ENCODE measurements around the gene TMEM179. TPM values are rescaled to one million over a fixed set of nuclear protein-coding genes. Genes with fewer than 3 reads are reported as not detected.

The TMEM179 gene
- total RNA-seq, 1 donor from 2014 or later: 20.2 TPM

DNA sequence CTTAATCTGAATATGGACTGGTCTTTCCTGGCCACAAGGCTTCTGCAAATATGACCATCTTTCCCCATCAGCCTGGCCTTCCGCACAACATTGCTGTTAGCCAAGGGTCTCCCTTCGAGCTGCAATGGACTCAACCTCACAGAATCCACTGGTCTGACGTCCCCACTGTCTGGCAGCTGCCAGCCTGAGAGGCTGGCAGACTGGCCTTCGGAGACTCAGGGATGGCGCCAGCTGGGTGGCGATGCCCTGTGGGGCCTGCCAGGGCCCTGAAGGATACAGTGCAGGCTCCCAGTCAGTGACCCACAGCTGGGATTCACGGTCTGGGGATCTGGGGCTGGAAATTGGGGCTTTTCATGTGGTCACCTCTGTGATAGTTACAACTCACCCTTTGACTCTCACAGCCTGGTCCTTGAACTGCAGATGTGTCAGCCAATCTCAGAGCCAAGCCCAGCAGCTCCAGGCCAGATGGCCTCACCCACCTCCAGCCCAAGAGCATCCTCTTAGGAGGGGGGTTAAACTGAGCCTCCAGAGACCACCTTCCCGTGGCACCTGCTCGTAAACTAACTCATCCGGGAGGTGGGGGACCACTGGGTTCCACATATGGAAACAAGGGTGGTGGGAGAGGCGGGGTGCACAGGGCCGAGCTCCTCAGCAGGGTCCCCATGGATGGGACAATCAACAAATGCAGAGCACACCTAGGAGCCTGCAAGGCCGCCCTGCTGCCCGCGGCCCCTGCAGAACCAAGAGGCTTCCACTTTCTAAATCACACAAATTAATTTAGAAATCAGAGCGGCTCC is 46.1 kb downstream of the TMEM179 start:
- Mint-ChIP-seq H3K27ac (ENCODE audit: unreplicated experiment) (no peak overlapping the region), H3K27me3 (ENCODE audit: low read depth) (no peaks in the 10 kb centered on the region), H3K4me3 (no peak overlapping the region), H3K4me1 (no peaks in the 10 kb centered on the region), H3K36me3 (ENCODE audit: low read depth) (no peaks in the 10 kb centered on the region), H3K9me3 (no peaks in the 10 kb centered on the region)
- TF ChIP-seq, protein P1, sequence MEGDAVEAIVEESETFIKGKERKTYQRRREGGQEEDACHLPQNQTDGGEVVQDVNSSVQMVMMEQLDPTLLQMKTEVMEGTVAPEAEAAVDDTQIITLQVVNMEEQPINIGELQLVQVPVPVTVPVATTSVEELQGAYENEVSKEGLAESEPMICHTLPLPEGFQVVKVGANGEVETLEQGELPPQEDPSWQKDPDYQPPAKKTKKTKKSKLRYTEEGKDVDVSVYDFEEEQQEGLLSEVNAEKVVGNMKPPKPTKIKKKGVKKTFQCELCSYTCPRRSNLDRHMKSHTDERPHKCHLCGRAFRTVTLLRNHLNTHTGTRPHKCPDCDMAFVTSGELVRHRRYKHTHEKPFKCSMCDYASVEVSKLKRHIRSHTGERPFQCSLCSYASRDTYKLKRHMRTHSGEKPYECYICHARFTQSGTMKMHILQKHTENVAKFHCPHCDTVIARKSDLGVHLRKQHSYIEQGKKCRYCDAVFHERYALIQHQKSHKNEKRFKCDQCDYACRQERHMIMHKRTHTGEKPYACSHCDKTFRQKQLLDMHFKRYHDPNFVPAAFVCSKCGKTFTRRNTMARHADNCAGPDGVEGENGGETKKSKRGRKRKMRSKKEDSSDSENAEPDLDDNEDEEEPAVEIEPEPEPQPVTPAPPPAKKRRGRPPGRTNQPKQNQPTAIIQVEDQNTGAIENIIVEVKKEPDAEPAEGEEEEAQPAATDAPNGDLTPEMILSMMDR (conservative IDR thresholded peaks at IDR 0.05): no peak
- no peak for DNase-seq (ENCODE audit: low read depth, low spot score)

DNA sequence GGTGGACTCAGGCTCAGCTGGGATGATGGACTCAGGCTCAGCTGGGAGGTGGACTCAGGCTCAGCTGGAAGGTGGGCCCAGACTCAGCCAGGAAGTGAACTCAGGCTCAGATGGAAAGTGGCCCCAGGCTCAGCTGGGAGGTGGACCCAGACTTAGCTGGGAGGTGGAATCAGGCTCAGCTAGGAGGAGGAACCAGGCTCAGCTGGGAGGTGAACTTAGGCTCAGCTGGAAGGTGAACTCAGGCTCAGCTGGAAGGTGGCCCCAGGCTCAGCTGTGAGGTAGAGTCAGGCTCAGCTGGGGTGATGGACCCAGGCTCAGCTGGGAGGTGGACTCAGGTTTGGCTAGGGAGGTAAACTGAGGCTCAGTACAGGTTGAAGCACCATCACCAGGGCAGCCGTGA is 46.8 kb downstream of the TMEM179 start:
- Mint-ChIP-seq H3K27ac (ENCODE audit: unreplicated experiment) (no peak overlapping the region), H3K4me1 (no peaks in the 10 kb centered on the region), H3K9me3 (no peaks in the 10 kb centered on the region), H3K36me3 (ENCODE audit: low read depth) (no peaks in the 10 kb centered on the region), H3K4me3 (no peak overlapping the region), H3K27me3 (ENCODE audit: low read depth) (no peaks in the 10 kb centered on the region)
- DNase-seq (ENCODE audit: low read depth, low spot score): no peak
- TF ChIP-seq, protein P1 (conservative IDR thresholded peaks at IDR 0.05): no peak

DNA sequence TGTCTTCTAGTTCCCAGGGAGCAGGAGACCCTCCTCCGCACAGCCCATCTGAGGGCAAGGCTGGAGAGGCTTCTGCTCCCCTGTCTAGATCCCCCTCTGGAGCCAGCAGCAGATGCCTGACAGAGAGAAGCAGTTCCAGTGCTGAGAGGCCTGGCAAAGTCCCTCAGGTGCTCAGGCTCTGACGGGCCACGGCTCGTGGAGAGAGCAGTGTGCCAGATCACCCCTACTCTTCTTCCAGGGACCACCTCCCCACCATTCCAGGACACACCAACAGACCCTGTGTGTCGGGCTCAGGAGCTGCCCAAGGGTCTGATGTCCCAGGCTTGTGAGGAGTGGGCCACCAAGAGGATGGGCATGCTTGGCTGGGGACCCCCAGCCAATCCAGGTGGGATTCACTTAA is 47.5 kb downstream of the TMEM179 start:
- no peak for DNase-seq (ENCODE audit: low read depth, low spot score)
- Mint-ChIP-seq H3K27me3 (ENCODE audit: low read depth) (no peaks in the 10 kb centered on the region), H3K4me3 (no peak overlapping the region), H3K36me3 (ENCODE audit: low read depth) (no peaks in the 10 kb centered on the region), H3K4me1 (no peaks in the 10 kb centered on the region), H3K9me3 (no peaks in the 10 kb centered on the region), H3K27ac (ENCODE audit: unreplicated experiment) (no peak overlapping the region)
- TF ChIP-seq, protein P1 (conservative IDR thresholded peaks at IDR 0.05): no peak

DNA sequence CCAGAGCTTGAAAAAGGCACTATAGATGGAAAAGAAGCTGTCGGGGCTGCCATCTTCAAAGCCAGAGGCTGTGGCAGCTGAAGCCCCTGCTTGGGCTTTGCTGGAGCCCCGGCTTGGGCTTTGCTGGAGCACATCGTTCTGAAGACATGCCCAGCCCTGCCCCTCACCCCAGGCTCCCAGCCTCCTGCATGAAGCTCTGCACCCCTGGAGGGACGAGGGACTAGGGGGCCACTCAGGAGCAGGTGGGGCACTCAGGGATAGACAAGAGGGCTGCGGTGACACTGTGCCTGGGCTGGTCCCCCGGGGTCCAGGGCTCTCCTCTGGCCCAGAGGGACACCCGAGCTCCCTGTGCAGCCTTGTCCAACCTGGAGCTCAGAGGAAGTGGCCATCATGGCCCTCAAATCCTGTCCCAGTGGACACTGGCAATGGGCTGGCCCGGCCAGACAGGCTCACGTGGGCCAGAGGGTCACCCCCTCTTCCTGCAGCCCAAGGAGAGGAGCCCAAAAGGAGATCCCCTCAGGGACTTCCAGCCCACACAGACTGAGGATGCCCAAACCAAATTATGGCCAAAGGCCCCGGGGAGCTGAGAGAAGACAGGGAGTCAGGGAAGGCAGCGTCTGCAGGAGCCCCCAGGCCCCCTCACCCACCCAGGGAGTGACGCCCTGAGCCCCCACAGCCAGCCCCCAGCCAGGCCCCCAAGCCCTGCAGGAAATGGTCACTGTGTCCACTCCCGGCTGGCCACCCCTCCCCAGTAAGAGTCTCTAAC is 48.1 kb downstream of the TMEM179 start:
- no peaks in the 10 kb centered on the region for H3K9me3 Mint-ChIP-seq
- H3K4me1 Mint-ChIP-seq: no peaks in the 10 kb centered on the region
- no peaks in the 10 kb centered on the region for H3K27me3 Mint-ChIP-seq (ENCODE audit: low read depth)
- no peak overlapping the region for H3K27ac Mint-ChIP-seq (ENCODE audit: unreplicated experiment)
- no peak for DNase-seq (ENCODE audit: low read depth, low spot score)
- no peaks in the 10 kb centered on the region for H3K36me3 Mint-ChIP-seq (ENCODE audit: low read depth)
- no peak overlapping the region for H3K4me3 Mint-ChIP-seq
- TF ChIP-seq, protein P1 (conservative IDR thresholded peaks at IDR 0.05): no peak

DNA sequence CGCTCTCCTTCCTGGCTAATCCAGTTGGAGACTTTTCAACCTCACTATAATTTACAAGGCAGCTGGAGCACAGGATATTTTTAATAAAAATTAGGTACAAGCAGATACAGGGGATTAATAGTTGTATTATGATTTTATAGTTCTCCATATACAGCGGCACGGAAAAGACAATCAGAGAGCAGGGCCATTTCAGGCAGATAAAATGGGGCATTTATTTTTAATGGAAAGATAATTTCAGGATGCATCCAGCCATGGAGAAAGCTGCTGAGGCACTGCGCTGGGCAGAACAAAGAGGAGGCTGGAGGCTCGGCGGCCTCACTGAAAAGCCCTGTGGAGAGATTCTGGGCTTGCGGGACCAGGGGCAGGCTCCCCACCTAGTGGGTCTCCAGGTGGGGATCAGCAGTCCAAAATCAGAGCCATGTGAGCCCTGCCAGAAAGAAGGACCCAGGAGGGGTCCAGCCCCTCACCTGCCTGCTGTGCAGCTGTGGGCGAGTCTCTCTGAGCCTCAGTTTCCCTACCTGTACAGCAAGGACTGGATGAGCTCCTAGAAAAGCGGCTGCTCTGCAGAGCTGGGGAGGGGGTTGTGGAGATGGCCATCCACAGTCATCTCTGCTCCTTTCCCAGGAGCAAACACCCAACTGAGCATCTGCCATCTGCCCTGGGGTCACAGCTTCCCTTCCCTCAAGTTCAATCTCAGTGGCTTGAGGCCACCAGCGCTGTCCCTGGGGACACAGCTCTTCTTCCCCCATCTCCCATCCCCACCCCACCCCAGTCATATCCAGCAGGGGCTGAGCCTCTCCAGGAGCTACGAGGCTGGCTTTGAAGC is 48.9 kb downstream of the TMEM179 start:
- Mint-ChIP-seq H3K9me3 (no peaks in the 10 kb centered on the region), H3K4me3 (no peak overlapping the region), H3K36me3 (ENCODE audit: low read depth) (no peaks in the 10 kb centered on the region), H3K4me1 (no peaks in the 10 kb centered on the region), H3K27me3 (ENCODE audit: low read depth) (peaks cover 3% of the 10 kb centered on the region), H3K27ac (ENCODE audit: unreplicated experiment) (no peak overlapping the region)
- TF ChIP-seq, protein P1 (conservative IDR thresholded peaks at IDR 0.05): no peak
- DNase-seq (ENCODE audit: low read depth, low spot score): no peak

All from neural crest cell (in vitro differentiated cells).